ENCODE data around the gene TAF1B.
"Not testable (repeated sequence)": the region's sequence is repeated elsewhere in the genome, so short reads cannot be mapped to it uniquely, and the experiment has no call there.

TAF1B gene

DNA sequence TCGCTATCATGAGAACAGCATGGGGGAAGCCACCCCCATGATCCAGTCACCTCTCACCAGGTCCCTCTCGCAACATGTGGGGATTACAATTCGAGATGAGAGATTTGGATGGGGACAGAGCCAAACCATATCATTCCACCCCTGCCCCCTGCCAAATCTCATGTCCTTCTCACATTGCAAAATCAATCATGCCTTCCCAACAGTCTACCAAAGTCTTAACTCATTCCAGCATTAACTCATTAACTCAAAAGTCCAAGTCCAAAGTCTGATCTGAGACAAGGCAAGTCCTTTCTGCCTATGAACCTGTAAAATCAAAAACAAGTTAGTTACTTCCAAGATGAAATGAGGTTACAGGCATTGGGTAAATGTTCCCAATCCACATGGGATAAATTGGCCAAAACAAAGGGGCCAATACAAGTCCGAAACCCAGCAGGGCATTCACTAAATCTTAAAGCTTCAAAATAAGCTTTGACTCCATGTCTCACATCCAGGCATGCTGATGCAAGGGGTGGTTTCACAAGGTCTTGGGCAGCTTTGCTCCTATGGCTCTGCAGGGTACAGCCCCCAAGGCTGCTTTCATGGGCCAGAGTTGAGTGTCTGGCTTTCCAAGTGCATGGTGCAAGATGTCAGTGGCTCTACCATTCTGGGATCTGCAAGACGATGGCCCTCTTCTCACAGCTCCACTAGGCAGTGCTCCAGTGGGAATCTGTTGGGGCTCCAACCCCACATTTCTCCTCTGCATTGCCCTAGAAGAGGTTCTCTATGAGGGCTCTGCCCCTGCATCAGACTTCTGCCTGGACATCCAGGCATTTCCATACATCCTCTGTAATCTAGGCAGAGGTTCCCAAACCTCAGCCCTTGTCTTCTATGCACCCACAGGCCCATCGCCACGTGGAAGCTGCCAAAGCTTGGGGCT, 14.8 kb downstream of the TAF1B start:
- H3K9me3 Mint-ChIP-seq: peaks cover 5 to 7% of the 10 kb centered on the region in 2 donors
- ATAC-seq (replicated peaks) (no peak), DNase-seq (no peak)
- no peak overlapping the region for H3K4me3 Mint-ChIP-seq
- peaks cover 0 to 8% of the 10 kb centered on the region in 2 donors for H3K4me1 Mint-ChIP-seq (ENCODE audit: low read depth in 2 of 2)
- H3K27ac Mint-ChIP-seq: no peak overlapping the region
- peaks cover 40% of the 10 kb centered on the region for H3K36me3 Mint-ChIP-seq (ENCODE audit: insufficient read depth)
- H3K27me3 Mint-ChIP-seq: no peaks in the 10 kb centered on the region

DNA sequence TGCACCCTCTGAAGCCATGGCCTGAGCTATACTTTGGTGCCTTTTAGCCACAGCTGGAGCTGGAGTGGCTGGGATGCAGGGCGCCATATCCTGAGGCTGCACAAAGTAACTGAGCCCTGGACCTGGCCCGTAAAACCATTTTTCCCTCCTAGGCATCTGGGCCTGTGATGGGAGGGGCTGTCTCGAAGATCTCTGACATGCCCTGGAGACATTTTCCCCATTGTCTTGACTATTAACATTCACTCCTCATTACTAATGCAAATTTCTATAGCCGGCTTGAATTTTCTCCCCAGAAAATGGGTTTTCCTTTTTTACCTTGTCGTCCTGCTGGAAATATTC, 15.4 kb downstream of the TAF1B start:
- Mint-ChIP-seq H3K4me3 (no peak overlapping the region), H3K27ac (no peak overlapping the region), H3K9me3 (peaks cover 5 to 7% of the 10 kb centered on the region in 2 donors), H3K27me3 (no peaks in the 10 kb centered on the region), H3K4me1 (ENCODE audit: low read depth in 2 of 2) (peaks cover 0 to 8% of the 10 kb centered on the region in 2 donors), H3K36me3 (ENCODE audit: insufficient read depth) (peaks cover 34% of the 10 kb centered on the region)
- DNase-seq: no peak
- no peak for ATAC-seq (replicated peaks)

DNA sequence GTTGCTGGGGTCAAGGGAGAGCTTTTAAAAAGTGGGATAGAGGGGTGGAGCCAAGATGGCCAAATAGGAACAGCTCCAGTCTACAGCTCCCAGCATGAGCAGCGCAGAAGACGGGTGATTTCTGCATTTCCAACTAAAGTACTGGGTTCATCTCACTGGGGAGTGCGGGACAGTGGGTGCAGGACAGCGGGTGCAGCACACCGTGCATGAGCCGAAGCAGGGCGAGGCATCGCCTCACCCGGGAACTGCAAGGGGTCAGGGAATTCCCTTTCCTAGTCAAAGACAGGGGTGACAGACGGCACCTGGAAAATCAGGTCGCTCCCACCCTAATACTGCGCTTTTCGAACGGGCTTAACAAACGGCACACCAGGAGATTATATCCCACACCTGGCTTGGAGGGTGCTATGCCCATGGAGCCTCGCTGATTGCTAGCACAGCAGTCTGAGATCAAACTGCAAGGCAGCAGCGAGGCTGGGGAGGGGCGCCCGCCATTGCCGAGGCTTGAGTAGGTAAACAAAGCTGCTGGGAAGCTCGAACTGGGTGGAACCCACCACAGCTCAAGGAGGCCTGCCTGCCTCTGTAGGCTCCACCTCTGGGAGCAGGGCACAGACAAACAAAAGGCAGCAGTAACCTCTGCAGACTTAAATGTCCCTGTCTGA, 17.8 kb downstream of the TAF1B start:
- not testable (repeated sequence) for H3K27me3 Mint-ChIP-seq; H3K27ac Mint-ChIP-seq; H3K4me1 Mint-ChIP-seq (ENCODE audit: low read depth in 2 of 2); H3K4me3 Mint-ChIP-seq; DNase-seq; H3K9me3 Mint-ChIP-seq; ATAC-seq (replicated peaks)
- peaks cover 13% of the 10 kb centered on the region for H3K36me3 Mint-ChIP-seq (ENCODE audit: insufficient read depth)

DNA sequence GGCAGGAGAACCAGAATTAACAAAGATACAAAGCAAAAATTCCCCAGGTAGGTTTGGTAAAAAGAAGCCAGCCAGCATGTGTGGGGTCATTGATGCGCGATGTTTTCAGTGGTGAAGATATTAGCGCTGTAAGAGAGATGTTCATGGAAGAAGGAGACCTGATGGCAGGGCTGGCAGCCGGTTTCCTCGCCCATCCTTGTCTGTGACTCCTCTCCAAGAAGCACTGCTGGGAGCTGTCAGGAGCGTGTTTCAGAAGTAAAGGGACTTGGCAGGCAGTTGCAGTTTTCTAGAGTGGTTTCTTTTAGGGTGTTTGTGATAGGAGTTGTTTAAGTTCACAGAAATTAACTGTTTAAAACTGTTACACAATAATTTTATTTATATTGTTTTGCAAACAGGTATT, 24.6 kb downstream of the TAF1B start:
- Mint-ChIP-seq H3K4me3 (no peak overlapping the region), H3K9me3 (no peaks in the 10 kb centered on the region), H3K4me1 (ENCODE audit: low read depth in 2 of 2) (no peaks in the 10 kb centered on the region), H3K27me3 (no peaks in the 10 kb centered on the region), H3K27ac (no peak overlapping the region), H3K36me3 (ENCODE audit: insufficient read depth) (peaks cover 17% of the 10 kb centered on the region)
- ATAC-seq (replicated peaks) (no peak), DNase-seq (no peak)

DNA sequence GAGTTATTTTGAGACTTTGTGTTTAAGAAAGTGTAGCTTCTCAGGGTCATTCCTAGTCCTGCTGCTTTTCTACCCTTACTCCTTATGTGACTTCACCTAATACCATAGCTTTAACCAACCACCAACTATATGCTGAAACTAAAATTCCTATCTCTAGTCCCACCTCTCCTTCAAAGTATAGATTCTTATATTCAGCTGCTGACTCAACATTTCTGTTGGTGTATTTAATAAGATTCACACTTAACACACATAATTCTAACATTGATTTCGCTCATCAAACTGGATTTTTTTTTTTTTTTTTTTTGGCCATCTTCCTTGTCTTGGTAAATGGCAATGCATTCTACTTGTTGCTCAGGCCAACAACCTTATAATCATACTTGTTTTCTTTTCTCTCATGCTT, 30.1 kb downstream of the TAF1B start:
- no peaks in the 10 kb centered on the region for H3K9me3 Mint-ChIP-seq
- DNase-seq (no peak), ATAC-seq (replicated peaks) (no peak)
- H3K4me3 Mint-ChIP-seq: no peak overlapping the region
- no peaks in the 10 kb centered on the region for H3K27me3 Mint-ChIP-seq
- peaks cover 34% of the 10 kb centered on the region for H3K36me3 Mint-ChIP-seq (ENCODE audit: insufficient read depth)
- peak overlapping the region in 1 of 2 donors; percentile 14 for H3K27ac Mint-ChIP-seq
- H3K4me1 Mint-ChIP-seq (ENCODE audit: low read depth in 2 of 2): peaks cover 0 to 6% of the 10 kb centered on the region in 2 donors

DNA sequence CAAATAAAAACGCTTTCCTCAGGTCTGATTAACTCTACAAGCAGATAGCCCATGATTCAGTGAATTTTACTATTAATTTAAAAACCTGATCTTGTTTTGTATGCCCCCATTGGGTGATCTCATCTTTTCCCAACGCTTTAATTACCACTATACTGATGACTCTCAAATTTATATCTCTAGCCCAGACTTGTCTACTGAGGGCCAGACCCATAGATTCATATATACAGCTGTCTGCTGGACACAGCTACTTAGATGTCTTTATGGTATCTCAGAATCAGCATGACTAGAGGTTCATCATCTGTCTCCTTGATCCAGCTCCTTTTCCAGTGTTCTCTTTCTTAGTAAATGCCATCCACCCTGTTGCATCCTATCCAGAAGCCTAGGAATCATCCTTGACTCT, 33.8 kb downstream of the TAF1B start:
- H3K9me3 Mint-ChIP-seq: no peaks in the 10 kb centered on the region
- H3K27me3 Mint-ChIP-seq: no peaks in the 10 kb centered on the region
- peak overlapping the region in 1 of 2 donors; percentile 26 for H3K27ac Mint-ChIP-seq
- H3K36me3 Mint-ChIP-seq (ENCODE audit: insufficient read depth): peaks cover 32% of the 10 kb centered on the region
- no peak overlapping the region for H3K4me3 Mint-ChIP-seq
- DNase-seq (no peak), ATAC-seq (replicated peaks) (no peak)
- H3K4me1 Mint-ChIP-seq (ENCODE audit: low read depth in 2 of 2): peaks cover 0 to 6% of the 10 kb centered on the region in 2 donors

DNA sequence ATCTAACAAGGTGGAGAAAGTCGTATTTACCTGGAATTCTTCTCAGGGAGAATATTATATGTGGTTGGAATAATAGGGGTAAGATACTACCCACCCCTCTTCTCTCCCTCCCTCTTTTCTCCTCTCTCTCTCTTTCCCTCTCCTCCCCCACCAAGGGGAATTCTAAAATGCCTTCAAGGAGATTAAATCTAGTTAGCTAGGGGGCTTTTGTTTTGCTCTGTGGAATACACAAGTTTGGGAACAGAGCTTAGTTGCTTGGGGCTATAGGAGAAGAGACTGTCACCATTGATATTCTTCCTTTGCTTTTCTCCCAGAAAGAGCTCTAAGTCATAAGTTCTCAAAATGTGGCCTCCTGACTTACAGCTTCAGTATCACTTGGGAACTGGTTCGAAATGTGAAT, 34.5 kb downstream of the TAF1B start:
- no peaks in the 10 kb centered on the region for H3K9me3 Mint-ChIP-seq
- H3K27ac Mint-ChIP-seq: peak overlapping the region in 1 of 2 donors; percentile 26
- peaks cover 32% of the 10 kb centered on the region for H3K36me3 Mint-ChIP-seq (ENCODE audit: insufficient read depth)
- no peak overlapping the region for H3K4me3 Mint-ChIP-seq
- no peaks in the 10 kb centered on the region for H3K27me3 Mint-ChIP-seq
- ATAC-seq (replicated peaks): no peak
- DNase-seq: no peak
- H3K4me1 Mint-ChIP-seq (ENCODE audit: low read depth in 2 of 2): peaks cover 0 to 6% of the 10 kb centered on the region in 2 donors

DNA sequence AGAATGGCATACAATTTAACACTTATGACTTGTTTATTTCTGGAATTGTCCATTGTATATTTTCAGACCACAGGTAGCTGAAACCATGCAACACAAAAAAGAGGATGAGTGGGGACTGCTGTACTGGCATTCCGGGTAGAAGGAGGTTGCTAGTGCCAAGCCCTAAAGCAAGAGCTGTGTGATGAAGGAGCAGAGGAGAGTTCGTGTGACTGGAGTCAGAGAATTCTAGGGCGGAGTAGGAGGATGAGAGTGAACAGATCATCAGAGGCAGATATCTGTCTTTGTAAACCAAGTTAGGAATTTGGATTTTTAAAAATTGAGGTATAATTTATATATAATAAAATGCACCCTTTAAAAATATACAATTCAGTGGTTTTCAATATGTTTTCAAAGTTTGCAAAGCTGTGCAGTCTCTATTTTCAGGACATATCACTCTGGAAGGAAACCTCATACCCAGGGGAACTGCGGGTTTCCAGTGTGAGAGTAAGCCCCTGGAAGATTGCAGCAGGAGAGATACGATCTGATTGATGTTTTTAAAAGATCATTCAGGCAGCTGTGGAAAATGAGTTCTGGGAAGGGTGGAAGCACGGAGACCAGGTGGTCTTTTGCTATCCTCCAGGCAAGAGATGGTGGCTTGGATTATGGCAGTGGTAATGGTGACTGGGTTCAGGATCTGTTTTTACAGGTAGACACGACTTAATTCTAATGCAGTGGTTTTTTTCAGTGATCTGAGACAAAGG, 36.4 kb downstream of the TAF1B start:
- Mint-ChIP-seq H3K27ac (peak overlapping the region; percentile 1 to 10), H3K36me3 (ENCODE audit: insufficient read depth) (peaks cover 30% of the 10 kb centered on the region), H3K4me3 (no peak overlapping the region), H3K4me1 (ENCODE audit: low read depth in 2 of 2) (no peaks in the 10 kb centered on the region), H3K9me3 (no peaks in the 10 kb centered on the region), H3K27me3 (no peaks in the 10 kb centered on the region)
- ATAC-seq (replicated peaks): no peak
- no peak for DNase-seq

DNA sequence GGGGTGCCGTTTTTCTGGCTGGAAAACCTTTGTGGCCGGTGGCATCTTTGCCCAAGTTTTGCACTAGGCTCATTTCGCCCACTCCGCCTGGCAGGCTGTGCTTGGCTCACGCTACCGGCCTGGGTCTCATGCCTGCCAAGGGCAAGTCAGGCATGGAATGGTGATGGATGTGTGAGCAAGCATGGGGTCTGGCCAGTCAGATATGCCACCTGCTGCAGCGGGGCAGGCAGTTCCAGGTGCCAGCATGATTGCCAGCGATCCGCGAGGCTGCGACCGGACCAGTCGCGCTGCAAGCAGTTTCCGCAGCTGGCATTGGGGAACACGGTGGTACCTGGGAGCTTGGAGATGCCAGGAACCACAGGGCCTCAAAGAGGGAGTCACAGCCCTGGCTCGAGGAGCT, 40.6 kb downstream of the TAF1B start:
- H3K27me3 Mint-ChIP-seq: no peaks in the 10 kb centered on the region

DNA sequence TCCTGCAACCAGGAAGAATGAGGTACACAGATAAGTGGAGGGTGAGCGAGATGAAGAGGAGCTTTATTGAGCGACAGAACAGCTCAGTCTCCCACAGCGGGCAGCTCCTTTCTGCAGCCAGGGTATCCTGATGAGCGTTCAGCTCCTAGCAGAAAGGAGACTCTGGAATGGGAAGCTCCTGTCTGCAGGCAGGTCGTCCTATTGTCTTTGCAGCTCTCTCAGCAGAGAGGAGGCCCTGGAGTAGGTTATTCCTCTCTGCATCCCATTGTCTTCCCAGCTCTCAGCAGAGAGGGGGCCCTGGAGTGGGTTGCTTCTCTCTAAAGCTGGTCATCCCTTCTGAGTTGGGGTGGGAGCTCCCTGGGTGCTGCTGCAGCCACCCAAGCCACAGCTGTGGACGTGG, 41.2 kb downstream of the TAF1B start:
- no peak for ATAC-seq (replicated peaks)
- no peak overlapping the region for H3K27ac Mint-ChIP-seq
- peaks cover 36% of the 10 kb centered on the region for H3K36me3 Mint-ChIP-seq (ENCODE audit: insufficient read depth)
- H3K9me3 Mint-ChIP-seq: no peaks in the 10 kb centered on the region
- no peak overlapping the region for H3K4me3 Mint-ChIP-seq
- peaks cover 6 to 15% of the 10 kb centered on the region in 2 donors for H3K4me1 Mint-ChIP-seq (ENCODE audit: low read depth in 2 of 2)
- H3K27me3 Mint-ChIP-seq: no peaks in the 10 kb centered on the region
- no peak for DNase-seq

More for the DNA sequence above, 40.6 kb downstream of the TAF1B start:
- no peak for ATAC-seq (replicated peaks)
- no peak overlapping the region for H3K27ac Mint-ChIP-seq
- H3K4me1 Mint-ChIP-seq (ENCODE audit: low read depth in 2 of 2): peaks cover 6 to 10% of the 10 kb centered on the region in 2 donors
- no peak for DNase-seq
- no peaks in the 10 kb centered on the region for H3K9me3 Mint-ChIP-seq
- H3K4me3 Mint-ChIP-seq: no peak overlapping the region
- peaks cover 40% of the 10 kb centered on the region for H3K36me3 Mint-ChIP-seq (ENCODE audit: insufficient read depth)

DNA sequence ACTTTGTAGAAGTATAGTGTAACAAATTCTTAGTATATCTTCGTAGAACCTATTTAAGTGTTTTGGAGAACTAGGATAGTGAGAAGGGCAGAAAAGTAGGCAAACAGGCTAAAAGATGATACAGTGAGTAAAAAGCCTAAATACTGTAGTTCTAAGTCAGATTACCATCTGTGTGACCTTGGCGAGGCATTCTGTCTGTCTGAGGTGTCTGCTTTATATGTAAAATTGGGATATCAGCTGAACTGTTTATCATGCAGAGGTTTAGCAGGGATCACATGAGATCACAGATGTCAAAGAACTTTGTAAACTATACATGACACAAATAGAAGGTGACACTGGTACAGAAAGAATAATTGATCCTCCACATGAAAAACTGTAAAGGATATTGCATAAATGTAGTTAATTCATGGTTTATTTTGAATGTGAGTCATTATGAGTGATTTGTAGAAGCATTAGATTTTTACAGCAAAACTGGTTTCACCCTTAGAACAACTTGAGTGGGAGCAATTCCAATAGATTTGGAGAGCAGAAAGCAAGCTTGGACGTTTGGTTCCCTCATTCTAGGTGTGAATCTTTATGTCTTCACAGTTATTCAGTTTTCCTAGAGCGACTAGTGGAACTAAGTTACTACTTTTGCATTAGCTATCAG, 41.9 kb downstream of the TAF1B start:
- Mint-ChIP-seq H3K4me1 (ENCODE audit: low read depth in 2 of 2) (peaks cover 10 to 22% of the 10 kb centered on the region in 2 donors), H3K27me3 (no peaks in the 10 kb centered on the region), H3K4me3 (no peak overlapping the region), H3K9me3 (no peaks in the 10 kb centered on the region), H3K27ac (peak overlapping the region in 1 of 2 donors; percentile 64), H3K36me3 (ENCODE audit: insufficient read depth) (peaks cover 35% of the 10 kb centered on the region)
- no peak for ATAC-seq (replicated peaks)
- no peak for DNase-seq

DNA sequence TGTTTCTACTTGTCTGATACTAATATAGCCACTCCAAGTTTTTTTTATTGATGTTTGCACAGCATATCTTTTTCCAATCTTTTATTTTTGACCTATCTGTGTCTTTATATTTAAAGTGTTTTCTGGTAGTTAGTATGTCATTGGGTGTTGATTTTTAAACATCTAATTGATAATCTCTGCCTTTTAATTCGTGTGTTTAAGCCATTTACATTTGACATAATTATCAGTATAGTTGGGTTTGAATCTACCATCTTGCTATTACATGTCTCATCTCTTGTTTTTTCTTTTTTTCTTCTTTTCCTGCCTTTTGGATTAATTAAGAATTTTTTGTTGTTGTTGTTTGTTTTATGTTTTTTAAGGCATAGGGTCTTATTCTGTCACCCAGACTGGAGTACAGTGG, 44.2 kb downstream of the TAF1B start:
- H3K4me1 Mint-ChIP-seq (ENCODE audit: low read depth in 2 of 2): peaks cover 10 to 22% of the 10 kb centered on the region in 2 donors

DNA sequence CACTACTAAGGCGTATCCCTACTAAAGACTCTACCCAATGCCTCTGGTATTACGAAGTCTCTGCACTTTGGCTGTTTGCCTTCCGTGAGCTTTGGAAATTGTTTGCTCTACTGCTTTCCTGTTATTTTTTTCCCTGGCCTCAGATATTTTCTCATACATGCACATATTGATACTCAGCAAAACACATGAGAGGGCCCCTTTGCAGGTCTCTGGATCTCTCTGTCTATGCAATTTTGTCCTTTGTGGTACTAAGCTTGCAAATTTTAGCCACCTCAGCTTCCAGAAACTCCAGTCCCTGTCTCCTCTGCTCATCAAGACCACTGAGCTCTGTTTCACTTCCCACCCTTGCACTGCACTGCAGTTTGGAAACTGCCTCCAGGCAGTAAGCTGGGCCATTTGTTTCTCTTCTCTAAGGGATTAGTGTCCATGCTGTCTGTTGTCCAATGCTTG, 46.6 kb downstream of the TAF1B start:
- H3K4me1 Mint-ChIP-seq (ENCODE audit: low read depth in 2 of 2): peaks cover 9 to 28% of the 10 kb centered on the region in 2 donors
- no peaks in the 10 kb centered on the region for H3K9me3 Mint-ChIP-seq
- DNase-seq (no peak), ATAC-seq (replicated peaks) (no peak)
- peaks cover 32% of the 10 kb centered on the region for H3K36me3 Mint-ChIP-seq (ENCODE audit: insufficient read depth)
- H3K27me3 Mint-ChIP-seq: no peaks in the 10 kb centered on the region
- H3K27ac Mint-ChIP-seq: peak overlapping the region in 1 of 2 donors; percentile 7
- H3K4me3 Mint-ChIP-seq: no peak overlapping the region

More for the DNA sequence above, 44.2 kb downstream of the TAF1B start:
- no peak for ATAC-seq (replicated peaks)
- Mint-ChIP-seq H3K4me3 (no peak overlapping the region), H3K9me3 (no peaks in the 10 kb centered on the region), H3K27me3 (no peaks in the 10 kb centered on the region), H3K36me3 (ENCODE audit: insufficient read depth) (peaks cover 36% of the 10 kb centered on the region), H3K27ac (peak overlapping the region in 1 of 2 donors; percentile 29)
- no peak for DNase-seq

Data from effector memory CD8-positive, alpha-beta T cell (primary cell).